NCI-H2029 (cell line): ENCODE data around the gene RNF112.
"Not testable (repeated sequence)": the region's sequence is repeated elsewhere in the genome, so short reads cannot be mapped to it uniquely, and the experiment has no call there.

Experiments
- DNase-seq: peaks from one replicate; lab custom pipeline; 2025; lab: John Stamatoyannopoulos, UW

RNF112 gene

DNA sequence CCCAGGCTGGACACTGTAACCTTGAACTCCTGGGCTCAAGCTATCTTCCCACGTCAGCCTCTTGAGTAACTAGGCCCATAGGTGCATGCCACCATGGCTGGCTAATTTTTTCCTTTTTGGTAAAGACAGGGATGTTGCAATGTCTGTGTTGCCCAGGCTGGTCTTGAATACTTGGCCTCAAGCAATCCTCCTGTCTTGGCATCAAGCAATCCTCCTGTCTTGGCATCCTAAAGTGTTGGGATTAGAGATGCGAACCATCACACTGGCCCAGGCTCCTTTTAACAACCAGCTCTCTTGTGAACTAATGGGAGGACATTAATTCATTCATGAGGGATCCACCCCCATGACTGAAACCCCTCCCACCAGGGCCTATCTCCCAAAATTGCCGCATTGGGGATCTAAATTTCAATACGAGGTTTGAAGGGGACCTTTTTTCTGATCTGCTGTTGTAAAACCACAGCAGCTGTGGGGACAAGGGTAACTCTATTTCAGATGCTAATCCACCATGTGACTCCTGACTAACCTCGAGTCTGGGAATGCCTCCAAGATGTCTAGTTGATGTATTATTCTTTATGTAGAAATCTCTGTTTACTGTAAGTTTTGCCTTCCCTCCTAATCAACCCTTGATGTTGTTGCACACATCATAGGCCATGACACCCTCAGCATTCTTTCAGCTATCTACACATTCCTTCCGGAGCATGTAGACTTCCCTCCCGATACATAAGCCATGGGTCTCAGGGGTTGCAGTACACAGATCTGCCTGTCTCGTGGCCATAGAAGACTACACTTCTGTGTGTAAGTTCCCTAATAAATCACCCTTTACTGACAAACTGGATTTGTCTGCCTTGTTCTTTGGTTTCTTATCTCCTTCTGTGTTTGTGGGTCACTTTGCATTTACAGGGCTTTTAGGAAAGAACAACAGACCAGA lies 37.6 kb downstream of the RNF112 start:
- DNase-seq: no peak

- no peak for DNase-seq
Observed at GRCh38 chr17:19449656-19450055, 38.6 kb downstream of the RNF112 start.

- no peak for DNase-seq
Observed at GRCh38 chr17:19453296-19453695, 42.3 kb downstream of the RNF112 start.

DNA sequence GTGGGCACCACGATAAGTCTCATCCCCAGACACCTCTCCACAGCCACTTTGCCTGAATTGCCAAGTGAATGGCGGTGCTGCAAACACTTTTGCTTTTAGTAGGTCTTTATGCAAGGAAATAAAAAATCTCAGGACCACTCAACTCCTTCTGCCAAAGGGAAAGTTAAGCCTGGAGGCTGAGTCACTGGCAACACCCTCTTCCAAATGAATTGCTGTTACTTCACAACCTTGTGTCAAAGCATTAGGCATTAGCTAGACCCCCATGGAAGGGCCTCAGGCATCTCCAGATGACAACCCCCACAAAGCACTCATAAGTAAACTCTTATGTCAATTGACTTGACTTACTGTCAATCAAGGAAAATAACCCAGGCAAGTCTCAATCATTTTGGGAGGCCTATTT lies 43.0 kb downstream of the RNF112 start:
- DNase-seq: no peak

DNA sequence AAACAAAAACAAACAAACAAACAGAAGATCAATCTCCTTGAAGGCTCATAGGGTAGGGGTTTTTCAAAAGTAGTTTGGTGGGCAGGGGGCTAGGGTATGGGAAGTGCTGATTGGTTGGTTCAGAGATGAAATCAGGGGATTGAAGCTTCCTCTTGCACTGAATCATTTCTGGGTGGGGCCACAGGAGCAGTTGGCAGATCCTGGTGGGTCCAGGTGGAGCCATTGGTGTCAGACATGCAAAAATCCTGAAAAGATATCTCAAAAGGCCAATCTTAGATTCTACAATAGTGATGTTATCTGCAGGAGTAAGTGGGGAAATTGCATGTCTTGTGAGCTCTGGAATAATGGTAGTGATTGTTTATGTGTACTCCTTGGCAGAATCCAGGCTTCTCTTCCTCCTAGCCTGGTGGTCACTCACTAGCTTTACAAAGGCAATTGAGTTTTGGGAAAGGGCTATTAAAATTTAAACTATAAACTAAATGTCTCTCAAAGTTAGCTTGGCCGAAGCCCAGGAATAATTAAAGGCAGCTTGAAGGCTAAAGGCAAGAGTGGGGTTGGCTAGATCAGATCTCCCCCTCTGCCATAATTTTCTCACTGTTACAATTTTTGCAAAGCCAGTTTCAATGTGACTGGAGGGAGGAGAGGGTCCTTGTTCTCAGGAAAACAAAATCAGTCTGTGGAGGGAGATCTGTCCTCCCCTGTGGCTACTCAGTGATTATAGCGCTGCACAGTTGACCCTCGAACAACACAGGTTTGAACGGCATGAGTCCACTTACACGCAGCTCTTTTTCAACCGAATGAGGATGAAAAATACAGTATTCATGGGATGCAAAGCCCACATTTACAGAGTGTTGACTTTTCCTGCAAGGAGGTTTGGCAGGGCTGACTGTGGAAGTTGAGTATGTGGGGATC lies 45.2 kb downstream of the RNF112 start:
- DNase-seq: no peak

- no peak for DNase-seq
Observed at GRCh38 chr17:19457046-19457445, 46.0 kb downstream of the RNF112 start.

DNA sequence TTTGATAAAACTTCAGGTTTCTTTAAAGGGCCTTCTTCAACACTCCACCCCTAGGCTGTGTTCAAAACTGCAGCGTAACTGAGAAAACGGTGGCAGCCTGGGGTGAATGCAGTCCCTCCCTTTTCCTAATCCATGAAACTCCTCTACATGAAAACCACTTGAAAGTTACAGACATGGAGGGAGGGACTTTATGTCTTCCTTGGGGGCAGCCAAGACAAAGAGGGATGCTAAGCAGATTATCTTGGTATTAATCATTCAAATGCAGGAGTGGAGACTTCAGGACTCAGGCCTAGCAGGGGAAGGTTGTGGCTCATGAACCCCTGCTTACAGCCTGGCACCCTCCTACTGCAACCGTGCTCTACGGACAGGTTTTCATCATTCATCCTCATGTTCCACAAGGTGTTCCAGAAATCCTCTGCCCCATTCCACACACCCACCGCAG lies 46.8 kb downstream of the RNF112 start:
- DNase-seq: no peak

DNA sequence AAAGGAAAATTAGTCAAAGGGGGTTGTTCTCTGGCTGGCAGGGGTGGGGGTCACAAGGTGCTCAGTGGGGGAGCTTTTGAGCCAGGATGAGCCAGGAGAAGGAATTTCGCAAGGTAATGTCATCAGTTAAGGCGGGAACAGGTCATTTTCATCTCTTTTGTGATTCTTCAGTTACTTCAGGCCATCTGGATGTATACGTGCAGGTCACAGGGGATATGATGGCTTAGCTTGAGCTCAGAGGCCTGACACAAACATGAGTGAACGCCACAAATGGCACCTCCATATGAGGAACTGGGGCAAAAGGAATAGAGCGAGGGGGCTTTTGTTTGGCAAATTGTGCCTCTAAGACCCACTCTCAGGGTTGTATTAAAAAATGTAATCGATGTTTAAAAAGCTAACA lies 47.4 kb downstream of the RNF112 start:
- not testable (repeated sequence) for DNase-seq

DNA sequence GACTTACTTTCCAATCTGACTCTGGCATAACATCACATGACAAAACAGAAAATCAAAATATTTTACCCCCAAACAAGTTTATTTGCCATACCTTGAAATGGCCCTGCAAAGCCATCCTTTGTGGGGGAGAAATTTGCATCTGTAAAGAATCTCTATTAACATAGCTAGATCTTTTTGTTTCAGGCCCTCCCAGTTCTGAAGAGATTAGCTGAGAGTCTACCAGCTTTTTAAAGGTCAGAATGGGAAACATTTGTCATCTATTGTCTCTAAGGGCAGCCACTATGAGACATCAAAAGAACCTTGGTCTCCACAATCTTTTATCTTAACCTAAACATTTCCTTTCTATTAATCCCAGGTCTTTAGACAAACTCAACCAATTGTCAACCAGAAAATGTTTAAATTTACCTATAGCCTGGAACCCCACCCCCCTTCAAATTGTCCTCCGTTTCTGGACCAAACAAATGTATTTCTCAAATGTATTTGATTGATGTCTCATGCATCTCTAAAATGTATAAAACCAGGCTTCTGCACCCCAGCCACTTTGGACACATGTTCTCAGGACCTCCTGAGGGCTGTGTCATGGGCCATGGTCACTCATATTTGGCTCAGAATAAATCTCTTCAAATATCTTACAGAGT lies 48.1 kb downstream of the RNF112 start:
- DNase-seq: not testable (repeated sequence)

GRCh38 chr17:19460700-19461099 lies 49.7 kb downstream of the RNF112 start:
- DNase-seq: no peak

- no peak for DNase-seq
Observed at GRCh38 chr17:19461116-19461515, 50.1 kb downstream of the RNF112 start.

DNA sequence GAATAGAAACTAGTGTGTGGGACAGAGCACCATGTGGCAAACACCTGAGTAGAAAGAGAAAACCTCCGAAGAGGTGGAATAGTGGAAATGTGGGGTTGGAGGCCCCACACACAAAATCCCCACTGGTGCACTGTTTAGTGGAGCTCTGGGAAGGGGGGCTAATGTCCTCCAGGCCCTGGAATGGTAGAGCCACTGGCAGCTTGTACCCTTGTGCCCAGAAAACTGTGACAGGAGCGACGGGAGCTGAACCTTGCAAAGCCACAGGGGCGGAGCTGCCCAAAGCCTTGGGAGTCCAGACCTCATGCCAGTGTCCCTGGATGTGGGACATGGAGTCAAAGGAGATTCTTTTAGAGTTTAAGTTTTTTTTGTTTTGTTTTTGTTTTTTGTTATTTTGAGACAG lies 50.6 kb downstream of the RNF112 start:
- no peak for DNase-seq

- DNase-seq: not testable (repeated sequence)
Observed at GRCh38 chr17:19462456-19463035, 51.5 kb downstream of the RNF112 start.

GRCh38 chr17:19464031-19465026 lies 53.3 kb downstream of the RNF112 start:
- no peak for DNase-seq
